GM21576 (cell line): ENCODE results near the gene CD47.

Experiments
- ATAC-seq: cut with Tn5 transposase; IDR thresholded peaks from one replicate; pipeline ENCODE4 v1.9.1; 2021; ENCODE audit warnings: mild to moderate bottlenecking, moderate library complexity; ENCODE audit not compliant: unreplicated experiment

CD47 gene

GRCh38 chr3:108118038-108118768 lies 27.4 kb upstream of the CD47 start:
- no peak for ATAC-seq

- no peak for ATAC-seq
Measured at GRCh38 chr3:108117241-108117775, 26.5 kb upstream of the CD47 start.

- no peak for ATAC-seq
Measured at GRCh38 chr3:108114423-108115065, 23.7 kb upstream of the CD47 start.

- no peak for ATAC-seq
Measured at GRCh38 chr3:108113975-108114374, 23.1 kb upstream of the CD47 start.

GRCh38 chr3:108110934-108111333 lies 20.1 kb upstream of the CD47 start:
- no peak for ATAC-seq

- no peak for ATAC-seq
Measured at GRCh38 chr3:108108416-108108815, 17.6 kb upstream of the CD47 start.

- ATAC-seq, result no peak
Measured at GRCh38 chr3:108106449-108106848, 15.6 kb upstream of the CD47 start.

GRCh38 chr3:108106031-108106430 lies 15.2 kb upstream of the CD47 start:
- ATAC-seq, result no peak

GRCh38 chr3:108103886-108104797 lies 13.3 kb upstream of the CD47 start:
- ATAC-seq, result no peak

GRCh38 chr3:108103040-108103751 lies 12.4 kb upstream of the CD47 start:
- ATAC-seq, result no peak

GRCh38 chr3:108102420-108103039 lies 11.7 kb upstream of the CD47 start:
- ATAC-seq, result no peak

- peak; percentile 92 for ATAC-seq
Measured at GRCh38 chr3:108100906-108101660, 10.3 kb upstream of the CD47 start.

GRCh38 chr3:108099679-108100428 lies 9.0 kb upstream of the CD47 start:
- peak; percentile 18 for ATAC-seq

GRCh38 chr3:108099244-108099643 lies 8.4 kb upstream of the CD47 start:
- no peak for ATAC-seq

GRCh38 chr3:108098003-108098370 lies 7.2 kb upstream of the CD47 start:
- ATAC-seq, result no peak

GRCh38 chr3:108097322-108098002 lies 6.6 kb upstream of the CD47 start:
- ATAC-seq, result no peak

- ATAC-seq, result no peak
Measured at GRCh38 chr3:108096532-108097321, 5.9 kb upstream of the CD47 start.
